T-helper 17 cell (primary cell): Measurements from ENCODE around the gene CMTM1. TPM values are rescaled to one million over a fixed set of nuclear protein-coding genes. Genes with fewer than 3 reads are reported as not detected.
"Not testable (repeated sequence)": the region's sequence is repeated elsewhere in the genome, so short reads cannot be mapped to it uniquely, and the experiment has no call there.

Source experiments
- ATAC-seq: fragments of 150-1000 bp; cut with Tn5 transposase; 2 replicates; pipeline ENCODE4 v1.10.0; 2021; ENCODE audit warnings: mild to moderate bottlenecking, moderate library complexity
- DNase-seq, 3 donors: peaks; one replicate each; pipeline versions ENCODE4 v3.0.0 to v3.0.0-alpha.2; 2020 to 2021
- H3K9me3 ChIP-seq: one replicate; pipeline ENCODE4 v1.7.0; 2013; ENCODE audit warnings: low read length, mild to moderate bottlenecking; ENCODE audit not compliant: control insufficient read depth, poor library complexity, severe bottlenecking
- H3K27ac Mint-ChIP-seq: one replicate; pipeline ENCODE4 v1.8.0; 2022; ENCODE audit warnings: mild to moderate bottlenecking, moderate library complexity, mixed read lengths
- H3K27me3 Mint-ChIP-seq: one replicate; pipeline ENCODE4 v1.8.0; 2022; ENCODE audit warnings: mixed read lengths
- H3K36me3 Mint-ChIP-seq: one replicate; pipeline ENCODE4 v1.8.0; 2022; ENCODE audit warnings: low read depth, mixed read lengths
- H3K4me1 Mint-ChIP-seq: one replicate; pipeline ENCODE4 v1.8.0; 2022; ENCODE audit warnings: mild to moderate bottlenecking, mixed read lengths
- H3K4me3 Mint-ChIP-seq: one replicate; pipeline ENCODE4 v1.8.0; 2022; ENCODE audit warnings: mild to moderate bottlenecking, moderate library complexity, mixed read lengths
- total RNA-seq, 4 donors: library from RNA in 2 of 4; stranded (reverse) in 2 of 4; gene quantifications; one replicate each; pipeline ENCODE4 v1.2.3 and lab custom pipeline; 2022 to 2026

Gene CMTM1
- total RNA-seq, 2 donors from 2014 or later, result 3.3 to 3.6 TPM

DNA sequence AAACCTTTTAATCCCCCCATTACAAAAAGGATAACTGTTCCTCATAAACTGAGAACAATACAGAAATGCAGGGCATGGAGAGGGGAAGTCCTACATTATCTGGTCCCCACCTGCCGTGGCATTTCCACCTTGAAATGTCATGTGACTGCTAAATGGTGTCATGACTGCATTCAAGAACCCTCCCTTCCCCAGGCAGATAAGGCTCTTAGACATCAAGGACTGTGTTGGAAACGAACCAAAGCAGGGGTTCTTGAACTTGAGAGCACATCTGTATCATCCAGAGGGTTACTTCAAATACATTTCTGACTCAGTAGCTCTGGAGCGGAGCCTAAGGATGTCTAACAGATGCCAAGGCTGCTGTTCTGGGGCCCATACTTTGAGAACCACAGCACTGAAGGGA is 56.6 kb downstream of the CMTM1 start:
- Mint-ChIP-seq H3K4me3 (no peak overlapping the region), H3K27me3 (no peaks in the 10 kb centered on the region), H3K36me3 (no peaks in the 10 kb centered on the region), H3K27ac (no peak overlapping the region), H3K4me1 (peaks cover 5% of the 10 kb centered on the region)
- DNase-seq (no peak), ATAC-seq (no peak)
- no peaks in the 10 kb centered on the region for H3K9me3 ChIP-seq

- Mint-ChIP-seq H3K36me3 (no peaks in the 10 kb centered on the region), H3K4me3 (no peak overlapping the region), H3K27ac (no peak overlapping the region), H3K4me1 (peaks cover 5% of the 10 kb centered on the region), H3K27me3 (no peaks in the 10 kb centered on the region)
- no peak for ATAC-seq
- H3K9me3 ChIP-seq, result no peaks in the 10 kb centered on the region
- DNase-seq, result no peak
These were observed 57.5 kb downstream of the CMTM1 start for GRCh38 chr16:66623755-66624154.

DNA sequence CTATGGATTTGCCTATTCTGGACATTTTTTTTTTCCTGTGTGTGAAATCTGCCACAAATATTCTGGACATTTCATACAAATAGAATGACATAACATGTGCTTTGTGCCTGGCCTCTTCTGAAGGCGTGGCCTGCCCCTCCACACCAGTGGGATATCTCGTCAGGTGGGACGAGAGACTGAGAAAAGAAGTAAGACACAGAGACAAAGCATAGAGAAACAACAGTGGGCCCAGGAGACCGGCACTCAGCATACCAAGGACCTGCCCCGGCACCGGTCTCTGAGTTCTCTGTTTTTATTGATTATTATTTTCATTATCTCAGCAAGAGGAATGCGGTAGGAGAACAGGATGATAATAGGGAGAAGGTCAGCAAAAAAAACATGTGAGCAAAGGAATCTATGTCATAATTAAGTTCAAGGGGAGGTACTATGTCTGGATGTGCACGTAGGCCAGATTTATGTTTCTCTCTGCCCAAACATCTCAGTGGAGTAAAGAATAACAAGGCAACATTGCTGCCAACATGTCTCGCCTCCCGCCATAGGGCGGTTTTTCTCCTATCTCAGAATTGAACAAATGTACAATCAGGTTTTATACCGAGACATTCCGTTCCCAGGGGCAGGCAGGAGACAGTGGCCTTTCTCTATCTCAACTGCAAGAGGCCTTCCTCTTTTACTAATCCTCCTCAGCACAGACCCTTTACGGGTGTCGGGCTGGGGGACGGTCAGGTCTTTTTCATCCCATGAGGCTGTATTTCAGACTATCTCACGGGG is 61.6 kb downstream of the CMTM1 start:
- not testable (repeated sequence) for H3K36me3 Mint-ChIP-seq, H3K27me3 Mint-ChIP-seq, H3K4me1 Mint-ChIP-seq, ATAC-seq, H3K9me3 ChIP-seq, H3K4me3 Mint-ChIP-seq, DNase-seq, H3K27ac Mint-ChIP-seq

Other genes starting within 250 kb of the CMTM1 start
- not detected for gene CDH5, start 199.7 kb upstream of the CMTM1 start, total RNA-seq
- not detected for gene BEAN1, start 139.1 kb upstream of the CMTM1 start, total RNA-seq
- 1 to 10 TPM; 7.1 to 9.4 TPM for gene TK2, start 16.3 kb upstream of the CMTM1 start, total RNA-seq
- gene CKLF, start 13.9 kb upstream of the CMTM1 start, total RNA-seq, result 10 to 100 TPM; 41.6 to 42.5 TPM
- under 1 TPM in 1 of 2 donors, not detected in 1; 0.70 TPM for gene CMTM2, start 13.0 kb downstream of the CMTM1 start, total RNA-seq
- gene CMTM3, start 38.3 kb downstream of the CMTM1 start, total RNA-seq, result 10 to 100 TPM; 60.5 to 74.6 TPM
- gene CMTM4, start 130.3 kb downstream of the CMTM1 start, total RNA-seq, result 1 to 10 TPM; 1.1 to 1.5 TPM
- 10 to 100 TPM; 77.5 to 97.1 TPM for gene DYNC1LI2, start 185.2 kb downstream of the CMTM1 start, total RNA-seq
- under 1 TPM in 1 of 2 donors, not detected in 1; 0.40 TPM for gene TERB1, start 235.1 kb downstream of the CMTM1 start, total RNA-seq